NCI-H446 treated with DMSO at 0.1 percent for 48 hours (cell line): Measurements from ENCODE around the gene KRT73.
"Not testable (repeated sequence)": the region's sequence is repeated elsewhere in the genome, so short reads cannot be mapped to it uniquely, and the experiment has no call there.

Experiments used
- DNase-seq: peaks from one replicate; lab custom pipeline; 2025; lab: John Stamatoyannopoulos, UW

Gene KRT73

DNA sequence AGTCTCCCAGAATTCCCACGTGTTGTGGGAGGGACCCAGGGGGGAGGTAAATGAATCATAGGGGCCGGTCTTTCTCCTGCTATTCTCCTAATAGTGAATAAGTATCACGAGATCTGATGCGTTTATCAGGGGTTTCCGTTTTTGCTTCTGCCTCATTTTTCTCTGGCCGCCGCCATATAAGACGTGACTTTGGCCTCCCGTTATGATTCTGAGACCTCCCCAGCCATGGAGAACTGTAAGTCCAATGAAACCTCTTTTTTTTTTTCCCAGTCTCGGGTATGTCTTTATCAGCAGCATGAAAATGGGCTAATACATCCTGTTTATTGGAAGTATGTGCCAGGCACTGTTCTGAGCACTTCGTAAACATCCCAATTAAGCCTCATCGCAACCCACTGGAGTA is 17.9 kb downstream of the KRT73 start:
- no peak for DNase-seq

DNA sequence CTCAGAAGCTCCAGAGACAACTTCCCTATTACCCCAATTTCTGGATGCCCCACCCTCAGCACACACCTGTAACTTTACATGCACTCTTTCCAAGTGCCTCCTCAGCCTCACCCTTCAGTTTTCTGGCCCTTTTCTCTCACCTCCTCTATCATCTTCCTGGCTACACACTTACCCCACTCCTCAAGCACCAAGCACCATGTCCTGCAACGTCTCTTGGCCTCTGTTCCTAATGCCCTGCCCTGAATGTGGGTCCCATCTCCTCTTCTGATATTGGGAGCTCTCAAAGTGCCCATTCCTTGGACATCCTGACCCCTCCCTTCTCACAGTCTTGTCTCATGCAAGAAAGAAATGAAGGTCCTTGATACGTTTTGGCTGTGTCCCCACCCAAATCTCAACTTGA is 18.3 kb downstream of the KRT73 start:
- DNase-seq: no peak

DNA sequence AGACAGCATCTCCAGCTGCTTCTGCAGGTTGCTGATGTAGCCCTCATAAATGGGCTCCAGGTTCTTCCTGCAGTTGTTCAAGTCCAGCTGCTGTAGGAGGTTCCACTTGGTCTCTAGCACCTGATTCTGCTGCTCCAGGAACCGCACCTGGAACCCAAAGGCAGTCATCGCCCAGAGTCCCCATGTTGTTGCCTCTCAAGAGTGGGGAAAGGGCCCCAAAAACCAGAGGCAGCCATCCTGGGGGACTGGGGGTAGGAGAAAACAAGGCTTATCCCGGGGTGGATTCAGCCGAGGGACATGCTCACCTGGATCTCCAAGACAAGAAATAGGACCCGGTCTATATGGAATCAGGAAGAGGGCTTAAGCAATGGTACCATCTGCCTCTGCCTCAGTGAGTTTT is 19.4 kb downstream of the KRT73 start:
- no peak for DNase-seq

DNA sequence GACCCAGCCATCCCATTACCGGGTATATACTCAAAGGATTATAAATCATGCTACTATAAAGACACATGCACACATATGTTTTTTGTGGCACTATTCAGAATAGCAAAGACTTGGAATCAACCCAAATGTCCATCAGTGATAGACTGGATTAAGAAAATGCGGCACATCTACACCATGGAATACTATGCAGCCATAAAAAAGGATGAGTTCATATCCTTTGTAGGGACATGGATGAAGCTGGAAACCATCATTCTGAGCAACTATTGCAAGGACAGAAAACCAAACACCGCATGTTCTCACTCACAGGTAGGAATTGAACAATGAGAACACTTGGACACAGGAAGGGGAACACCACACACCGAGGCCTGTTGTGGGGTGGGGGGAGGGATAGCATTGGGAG is 24.1 kb downstream of the KRT73 start:
- not testable (repeated sequence) for DNase-seq

DNA sequence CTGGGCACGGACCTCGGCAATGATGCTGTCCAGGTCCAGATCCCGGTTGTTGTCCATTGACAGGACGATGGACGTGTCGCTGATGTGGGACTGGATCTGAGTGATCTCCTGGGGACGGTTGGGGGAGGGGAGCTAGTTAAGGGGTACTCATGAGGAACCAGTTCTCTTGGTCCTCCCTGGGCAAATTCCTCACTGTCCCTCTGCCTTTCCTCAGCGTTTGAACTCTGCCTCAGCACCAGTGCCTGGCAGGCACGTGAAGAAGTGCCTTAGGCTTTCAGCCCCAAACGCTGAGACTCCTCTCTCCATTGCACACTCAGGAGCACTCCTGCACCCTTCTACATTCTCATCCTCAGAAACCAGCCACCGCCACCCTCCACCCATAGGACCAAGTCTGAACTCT is 26.8 kb downstream of the KRT73 start:
- DNase-seq: no peak

DNA sequence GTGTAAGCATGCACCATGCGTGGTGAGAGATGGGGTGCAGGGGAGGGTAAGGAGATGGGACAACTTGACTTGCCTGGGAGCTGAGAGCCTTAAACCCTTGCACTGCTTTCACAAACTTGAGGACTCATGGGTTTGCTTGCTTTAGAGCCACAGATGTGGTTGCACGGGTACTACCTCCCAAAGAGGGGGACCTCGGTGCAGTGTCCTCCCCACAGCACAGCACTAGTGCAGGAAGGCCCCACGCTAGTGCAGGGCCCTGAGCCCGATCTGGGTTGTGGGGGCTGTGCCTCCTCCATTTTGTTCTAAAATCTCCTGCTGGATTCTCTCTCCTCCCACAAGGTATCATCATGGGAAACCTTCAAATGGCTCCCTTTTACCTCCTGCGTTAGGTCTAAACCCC is 28.3 kb downstream of the KRT73 start:
- no peak for DNase-seq

DNA sequence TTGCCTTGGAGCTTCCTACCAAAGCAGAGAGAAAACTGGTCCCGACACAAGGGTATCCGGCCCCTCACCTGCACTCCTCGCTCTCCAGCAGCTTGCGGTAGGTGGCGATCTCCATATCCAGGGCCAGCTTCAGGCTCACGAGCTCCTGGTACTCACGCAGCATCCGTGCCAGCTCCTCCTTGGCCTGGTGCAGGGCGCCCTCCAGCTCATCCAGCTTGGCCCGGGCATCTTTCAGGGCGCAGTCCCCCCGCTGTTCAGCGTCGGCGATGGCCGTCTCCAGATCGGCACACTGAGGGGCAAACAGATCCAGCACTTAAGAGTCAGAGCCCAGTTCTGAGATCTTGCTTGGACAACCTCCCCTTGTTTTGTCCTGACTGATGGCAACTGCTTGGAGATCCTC is 30.8 kb downstream of the KRT73 start:
- no peak for DNase-seq

DNA sequence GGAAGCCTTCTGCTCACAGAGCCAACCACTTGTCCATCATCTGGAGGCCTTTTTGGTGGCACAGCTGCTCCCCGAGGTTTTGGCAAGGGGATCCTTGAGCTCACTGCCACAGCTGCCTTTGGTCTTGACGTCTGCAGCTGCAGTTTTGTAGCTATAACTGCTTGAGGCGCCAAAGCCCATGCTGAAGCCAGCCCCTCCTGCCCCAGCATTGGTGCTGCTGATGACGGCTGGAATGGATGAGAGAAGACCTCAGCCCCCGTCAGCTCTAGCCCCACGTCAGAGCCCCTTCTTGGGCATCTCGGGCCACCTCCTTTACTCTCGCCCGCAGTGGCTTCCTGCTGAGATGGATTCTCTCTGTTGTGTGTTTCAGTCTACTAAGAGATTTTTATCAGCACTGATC is 32.4 kb downstream of the KRT73 start:
- no peak for DNase-seq

DNA sequence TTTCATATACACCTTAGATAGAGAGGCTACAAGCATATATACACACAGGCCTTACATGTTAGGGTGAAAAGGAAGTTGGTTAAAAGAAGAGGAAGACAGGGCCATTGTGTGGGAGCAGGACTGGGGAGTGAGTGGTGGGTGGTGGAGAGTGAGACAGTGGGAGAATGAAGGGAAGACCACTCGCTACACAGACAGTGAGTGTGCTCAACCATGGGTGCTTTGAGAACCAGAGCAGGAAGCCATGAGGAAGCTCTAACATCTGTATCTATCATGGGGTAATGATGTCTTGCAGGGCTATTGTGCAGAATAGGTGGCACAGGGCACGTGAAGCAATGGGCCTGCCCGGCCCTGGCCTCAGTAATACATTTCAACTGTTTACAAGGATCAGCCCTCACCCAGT is 33.3 kb downstream of the KRT73 start:
- DNase-seq: no peak

DNA sequence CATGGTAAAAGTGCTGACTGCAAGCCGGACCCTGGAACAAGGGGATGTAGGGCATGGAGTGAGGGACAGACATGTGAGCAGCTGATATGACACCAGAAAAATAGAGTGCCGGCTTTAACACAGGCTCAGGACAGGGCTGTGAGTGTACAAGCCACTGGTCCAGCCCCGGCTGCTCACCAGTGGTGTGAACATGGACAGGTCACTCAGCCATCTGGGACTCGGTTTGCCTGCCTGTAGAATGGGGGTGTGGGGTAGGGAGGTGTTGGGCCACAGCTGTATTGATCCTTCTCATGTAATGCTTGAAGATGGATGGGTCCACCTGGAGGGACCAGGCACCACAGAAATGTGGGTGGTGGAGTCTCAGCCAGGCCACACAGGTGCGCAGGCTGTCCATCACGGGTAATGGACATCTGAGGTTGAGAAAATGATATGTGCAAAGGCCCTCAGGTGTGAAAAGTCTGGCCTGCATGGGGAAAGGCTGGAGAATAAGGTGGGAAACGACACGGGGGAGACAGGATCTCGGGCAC is 34.1 kb downstream of the KRT73 start:
- no peak for DNase-seq

DNA sequence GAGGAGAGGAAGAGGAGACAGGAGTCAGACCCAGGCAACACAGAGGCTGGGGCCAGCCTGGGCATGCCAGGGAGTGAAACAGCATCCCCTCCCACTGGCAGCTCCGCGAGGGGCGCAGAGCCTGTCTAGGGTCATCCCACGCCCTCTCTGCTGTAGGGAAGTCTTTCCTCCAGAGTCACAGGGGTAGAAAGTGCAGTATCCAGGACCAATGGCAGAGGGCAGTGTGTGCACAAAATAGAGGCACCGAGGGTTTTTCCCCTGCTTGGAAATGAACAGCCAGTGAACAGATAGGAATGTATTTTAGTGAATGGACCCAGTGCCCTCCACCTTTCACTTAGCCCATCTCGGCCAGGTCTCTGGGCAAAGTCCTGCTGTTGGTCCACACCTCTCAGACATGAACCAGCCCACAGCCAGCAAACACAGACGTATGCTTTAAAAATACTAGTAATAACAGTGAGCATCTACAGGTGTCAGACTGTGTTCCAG is 35.3 kb downstream of the KRT73 start:
- no peak for DNase-seq

DNA sequence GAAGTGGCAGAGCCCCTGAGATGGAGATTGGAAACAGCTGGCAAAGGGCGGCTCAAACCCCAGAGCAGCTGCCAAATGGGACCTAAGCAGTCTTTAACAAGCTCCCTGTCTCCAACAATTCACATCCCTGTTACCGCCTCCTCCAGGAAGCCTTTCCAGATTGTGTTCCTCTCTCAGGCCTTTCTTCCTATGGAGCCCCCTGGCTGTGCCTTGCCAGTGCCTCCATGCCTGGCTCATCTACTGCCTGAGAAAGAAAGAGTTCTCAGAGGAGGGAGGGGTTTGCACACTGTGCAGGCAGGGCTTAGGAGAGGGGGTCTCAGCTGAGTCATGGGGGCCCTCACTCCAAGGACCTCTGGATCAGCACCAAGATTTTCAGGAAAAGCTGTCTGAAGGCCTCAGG is 35.9 kb downstream of the KRT73 start:
- DNase-seq: no peak

DNA sequence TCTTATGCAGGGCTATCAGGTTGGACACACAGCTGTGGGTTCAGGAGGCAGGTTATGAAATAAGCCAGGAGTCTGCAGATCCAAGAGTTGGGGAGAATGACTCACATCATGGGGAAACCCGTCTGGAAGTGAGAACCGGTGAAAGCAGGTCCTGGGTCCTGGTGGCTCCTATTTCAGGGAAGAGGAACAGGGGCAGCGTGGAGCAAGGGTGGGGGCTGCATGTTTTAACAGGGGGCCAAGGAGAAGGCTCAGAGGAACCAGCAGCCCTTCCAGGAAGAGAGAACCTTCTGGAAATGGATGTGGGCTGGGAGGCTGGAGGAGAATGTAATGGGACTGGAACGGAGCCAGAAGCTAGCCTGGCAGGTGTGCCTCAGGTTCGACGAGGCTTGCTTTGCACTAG is 36.9 kb downstream of the KRT73 start:
- DNase-seq: no peak

DNA sequence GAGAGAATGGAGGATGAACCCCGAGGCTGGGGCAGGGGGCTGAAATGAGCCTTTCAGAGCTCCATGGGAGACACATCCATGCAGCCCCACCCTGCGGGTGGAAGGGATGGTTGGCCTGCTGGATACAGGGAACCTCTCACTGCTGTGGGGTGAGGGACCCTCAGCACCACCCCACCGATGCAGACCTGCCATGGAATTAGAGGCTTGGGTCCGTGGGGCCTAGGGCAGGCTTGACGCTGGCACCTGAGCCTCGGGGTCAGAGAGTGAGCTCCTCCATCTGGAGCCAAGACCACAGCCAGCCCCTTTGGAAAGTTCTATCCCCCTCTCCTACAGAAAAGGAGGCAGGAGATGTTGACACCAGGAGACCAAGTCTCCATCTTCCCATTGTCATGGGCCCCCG is 37.3 kb downstream of the KRT73 start:
- DNase-seq: no peak

DNA sequence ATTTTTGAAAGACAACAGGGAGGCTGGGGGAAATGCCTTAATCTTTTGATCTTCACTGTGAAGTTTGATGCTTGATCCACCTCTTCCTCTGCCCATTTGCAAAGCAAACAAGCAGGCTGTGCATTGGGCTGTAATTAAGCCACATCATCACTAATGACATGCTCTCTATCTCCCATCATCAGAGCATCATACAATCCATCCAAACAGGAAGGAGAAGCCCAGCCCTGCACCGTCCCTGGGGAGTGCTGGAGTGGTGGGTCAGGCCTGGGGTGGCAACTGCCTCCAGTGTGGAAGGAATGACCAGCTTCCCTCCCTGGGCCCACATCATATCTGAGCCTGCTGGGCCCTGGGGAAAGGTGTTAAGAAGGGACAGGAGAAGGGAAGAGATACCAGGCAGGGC is 37.9 kb downstream of the KRT73 start:
- no peak for DNase-seq

DNA sequence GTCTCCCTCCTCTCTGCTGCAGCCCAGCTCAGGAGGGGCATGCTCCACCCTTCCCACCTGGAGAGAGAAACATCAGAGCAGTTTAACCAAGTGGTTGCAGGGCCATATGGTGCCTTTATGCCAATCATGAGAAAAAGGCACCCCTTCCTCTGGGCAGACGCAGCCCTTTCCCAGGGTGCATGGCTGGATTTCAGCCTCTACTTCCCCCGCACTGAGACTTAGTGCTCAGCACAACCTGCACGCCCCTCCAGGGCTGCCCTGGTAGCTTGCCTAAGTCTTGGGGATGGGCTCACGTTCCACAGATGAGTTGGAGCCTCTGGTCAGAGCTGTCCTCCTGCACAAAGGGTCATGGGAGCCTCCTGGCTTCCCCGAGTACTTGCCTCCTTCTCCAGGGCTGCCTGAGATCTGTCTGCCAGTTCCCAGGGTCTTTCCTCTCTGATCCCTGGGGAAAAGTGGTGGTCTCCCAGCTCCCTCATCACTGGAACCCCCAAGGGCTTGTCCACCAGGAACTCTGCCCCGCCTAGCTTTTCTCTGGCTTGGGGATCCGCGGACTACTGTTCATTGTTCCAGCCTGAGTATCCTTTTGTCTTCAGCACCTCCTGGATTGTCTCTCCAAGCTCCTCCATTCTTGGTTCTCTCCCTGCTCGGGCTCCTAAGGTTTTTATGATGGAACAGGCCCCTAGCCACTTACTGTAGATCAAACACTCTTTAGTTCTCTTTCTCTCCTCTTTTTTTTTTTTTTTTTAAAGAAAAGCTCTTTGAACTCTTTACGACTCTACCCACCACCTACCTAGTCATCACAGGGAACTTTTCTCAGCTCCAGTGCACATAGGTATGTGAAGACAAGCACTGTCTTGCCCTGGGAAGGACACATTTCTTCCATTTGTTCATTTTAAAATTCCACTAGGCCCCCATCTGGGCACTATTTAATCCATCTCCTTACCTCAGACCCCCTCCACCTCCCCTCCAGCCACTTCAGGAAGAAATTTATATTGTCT is 38.6 kb downstream of the KRT73 start:
- no peak for DNase-seq

DNA sequence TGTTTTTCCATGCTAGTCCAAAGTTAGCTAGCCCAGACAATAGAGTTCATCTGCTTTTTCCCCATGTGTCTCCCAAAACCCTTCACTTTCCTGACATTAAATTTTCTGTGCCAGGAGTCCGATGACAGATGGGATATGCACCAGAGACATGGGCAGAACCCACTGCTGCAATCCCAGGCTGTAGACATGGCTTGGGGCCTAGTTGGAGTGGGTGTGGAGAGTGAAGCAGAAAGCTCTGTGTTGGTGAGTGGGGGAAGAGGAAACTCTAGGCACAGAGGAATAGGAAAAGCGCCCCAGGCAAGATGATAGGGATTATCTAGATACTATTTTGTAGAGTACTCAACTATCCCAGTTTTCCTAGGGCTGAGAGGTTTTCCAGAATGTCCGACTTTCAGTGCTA is 39.9 kb downstream of the KRT73 start:
- no peak for DNase-seq

DNA sequence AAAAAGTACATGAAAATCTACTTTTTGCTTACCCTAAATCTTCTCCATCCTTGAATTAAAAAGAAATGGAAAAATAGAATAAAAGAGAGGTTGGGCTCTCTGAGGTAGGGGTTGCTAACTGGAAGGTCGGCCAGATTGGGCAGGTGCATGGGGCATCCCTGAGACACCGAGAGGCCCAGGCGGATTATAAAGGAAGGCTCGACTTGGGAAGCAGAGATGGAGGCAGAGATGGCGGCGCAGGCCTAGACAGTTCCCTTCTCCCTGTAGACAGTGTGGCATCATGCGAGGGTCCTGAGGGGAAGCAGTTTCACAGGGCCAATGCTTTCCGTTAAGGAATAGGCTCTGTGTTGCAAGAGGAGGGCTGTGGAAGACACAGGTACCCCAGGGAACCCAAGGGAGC is 41.0 kb downstream of the KRT73 start:
- DNase-seq: no peak

DNA sequence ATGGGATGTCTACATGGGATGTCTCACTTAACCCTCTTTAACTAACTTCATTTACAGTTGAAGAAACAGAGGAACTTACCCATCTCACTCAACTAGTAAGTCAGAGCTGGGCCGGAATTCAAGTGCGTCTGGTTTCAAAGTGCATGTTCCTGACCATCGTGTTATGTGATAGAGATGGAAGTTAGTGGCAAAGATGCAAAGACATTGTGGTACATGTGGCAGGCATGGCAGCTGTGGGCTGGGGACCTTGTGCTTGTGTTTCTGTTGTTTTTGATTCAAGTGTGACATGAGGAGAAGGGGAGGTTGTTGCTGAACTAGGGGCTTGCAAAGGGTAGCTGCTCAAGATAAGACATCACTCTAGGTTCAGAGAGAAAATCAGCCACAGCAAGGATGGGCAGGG is 42.4 kb downstream of the KRT73 start:
- DNase-seq: no peak

DNA sequence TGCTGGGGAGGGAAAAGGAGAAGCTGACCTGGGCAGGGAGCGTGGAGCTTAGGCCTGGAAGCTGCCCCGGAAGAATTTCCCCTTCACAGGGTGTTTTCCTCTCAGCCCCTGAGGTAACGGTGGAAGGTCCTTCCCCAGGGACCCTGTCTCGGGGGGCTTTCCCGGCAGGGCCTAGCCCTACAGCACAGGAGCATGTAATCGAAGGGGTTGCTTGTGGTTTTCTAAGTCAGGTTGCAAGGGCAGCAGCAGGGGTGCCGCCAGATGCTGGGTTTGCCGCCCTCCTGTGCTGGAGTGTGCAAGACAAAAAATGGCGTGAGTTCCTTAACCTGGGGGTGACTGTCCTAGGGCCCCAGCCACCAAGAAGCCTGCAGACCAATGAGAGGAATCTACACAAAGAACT is 43.1 kb downstream of the KRT73 start:
- DNase-seq: no peak

DNA sequence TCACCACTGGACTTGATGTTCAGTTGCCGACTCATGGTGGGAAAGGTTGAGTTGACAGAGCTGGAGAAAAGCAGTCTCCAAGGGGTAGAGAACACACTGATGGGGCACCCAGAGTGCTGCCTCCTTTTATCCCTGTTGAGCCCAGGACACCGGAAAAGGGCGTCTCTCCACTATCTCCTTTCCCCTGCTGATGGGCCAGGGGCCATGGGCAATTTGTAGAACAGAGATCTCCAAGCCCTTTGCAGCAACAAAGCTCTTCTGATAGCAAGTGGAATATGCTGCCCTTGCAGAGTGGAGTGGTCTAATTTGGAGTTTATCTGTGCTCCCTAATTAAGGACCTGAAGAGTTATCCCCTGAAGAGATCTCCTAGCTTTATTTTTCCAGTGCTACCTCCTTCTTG is 44.6 kb downstream of the KRT73 start, which contains the start of gene KRT74:
Gene KRT74, minus strand, starts transcription at position 101 of the 400 bp plus-strand sequence. Its CDS starts 66 bp downstream, at position 35.
- DNase-seq: no peak

DNA sequence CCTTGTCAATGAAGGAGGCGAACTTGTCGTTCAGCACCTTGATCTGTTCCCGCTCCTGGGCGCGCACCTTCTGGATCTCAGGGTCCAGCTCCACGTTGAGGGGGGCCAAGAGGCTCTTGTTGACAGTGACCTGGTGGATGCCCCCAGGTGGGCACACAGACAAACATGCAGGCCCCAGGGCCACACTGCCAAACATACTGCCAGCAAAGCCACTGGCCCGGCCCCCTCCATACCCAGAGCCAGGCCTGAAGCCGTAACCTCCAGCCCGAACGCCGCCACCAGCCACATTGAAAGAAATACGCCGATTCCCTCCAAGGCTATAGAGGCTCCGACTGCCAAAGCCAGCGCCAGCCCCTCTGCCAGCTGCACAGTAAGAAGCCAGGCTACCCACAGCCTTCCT is 45.1 kb downstream of the KRT73 start:
- DNase-seq: no peak

DNA sequence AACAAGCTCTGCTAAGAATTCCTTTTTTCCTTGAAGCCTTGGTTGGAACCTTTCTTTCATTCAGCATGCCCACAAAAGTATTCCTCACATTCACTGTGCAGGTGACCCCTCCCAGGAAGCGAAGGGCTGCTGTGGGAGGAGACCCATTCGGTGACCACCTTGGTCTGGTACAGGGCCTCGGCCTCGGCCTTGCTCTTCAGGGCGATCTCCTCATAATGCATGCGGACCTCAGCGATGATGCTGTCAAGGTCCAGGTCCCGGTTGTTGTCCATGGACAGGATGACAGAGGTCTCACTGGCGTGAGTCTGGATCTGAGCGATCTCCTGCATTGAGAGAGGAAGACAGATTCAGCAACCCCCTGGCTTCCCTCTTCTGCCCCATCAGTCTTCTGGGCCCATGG is 47.8 kb downstream of the KRT73 start:
- no peak for DNase-seq

DNA sequence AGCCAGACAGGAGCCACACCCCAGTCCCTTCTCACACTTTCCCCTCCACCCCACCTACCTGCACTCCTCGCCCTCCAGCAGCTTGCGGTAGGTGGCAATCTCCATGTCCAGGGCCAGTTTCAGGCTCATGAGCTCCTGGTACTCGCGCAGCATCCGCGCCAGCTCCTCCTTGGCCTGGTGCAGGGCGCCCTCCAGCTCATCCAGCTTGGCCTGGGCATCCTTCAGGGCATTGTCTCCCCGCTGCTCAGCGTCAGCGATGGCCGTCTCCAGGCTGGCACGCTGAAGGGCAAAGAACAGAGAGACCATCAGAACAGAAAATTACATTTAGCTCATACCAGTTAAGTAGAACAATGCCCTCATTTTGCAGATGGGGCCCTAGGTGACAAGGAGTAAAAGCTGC is 50.2 kb downstream of the KRT73 start:
- no peak for DNase-seq
